Activated T-cell treated with anti-CD3 and anti-CD28 coated beads for 48 hours (primary cell): ENCODE data around the gene TMEM236.
"Not testable (repeated sequence)": the region's sequence is repeated elsewhere in the genome, so short reads cannot be mapped to it uniquely, and the experiment has no call there.

Source experiments
- DNase-seq: peaks from one replicate; pipeline ENCODE4 v3.0.0-alpha.2; 2020; ENCODE audit warnings: low read depth

Gene TMEM236

GRCh38 chr10:17751781-17752445 is at the start of gene TMEM236:
Gene TMEM236, plus strand, starts transcription at chr10:17752201. Its CDS starts 95 bp downstream, at chr10:17752296.
- no peak for DNase-seq

- no peak for DNase-seq
Observed at GRCh38 chr10:17703706-17704105, 48.3 kb upstream of the TMEM236 start.

GRCh38 chr10:17708821-17709220 is 43.2 kb upstream of the TMEM236 start:
- no peak for DNase-seq

GRCh38 chr10:17709492-17709891 is 42.5 kb upstream of the TMEM236 start:
- DNase-seq: no peak

- DNase-seq: no peak
Observed at GRCh38 chr10:17710181-17710580, 41.8 kb upstream of the TMEM236 start.

GRCh38 chr10:17712053-17712452 is 39.9 kb upstream of the TMEM236 start:
- no peak for DNase-seq

GRCh38 chr10:17712717-17713471 is 39.1 kb upstream of the TMEM236 start:
- no peak for DNase-seq

GRCh38 chr10:17713758-17714157 is 38.2 kb upstream of the TMEM236 start:
- no peak for DNase-seq

- DNase-seq: no peak
Observed at GRCh38 chr10:17716161-17716560, 35.8 kb upstream of the TMEM236 start.

GRCh38 chr10:17722317-17723014 is 29.5 kb upstream of the TMEM236 start:
- not testable (repeated sequence) for DNase-seq

- no peak for DNase-seq
Observed at GRCh38 chr10:17725703-17726102, 26.3 kb upstream of the TMEM236 start.

- no peak for DNase-seq
Observed at GRCh38 chr10:17729630-17730029, 22.4 kb upstream of the TMEM236 start.

- no peak for DNase-seq
Observed at GRCh38 chr10:17730667-17731066, 21.3 kb upstream of the TMEM236 start.

GRCh38 chr10:17731331-17732020 is 20.5 kb upstream of the TMEM236 start:
- no peak for DNase-seq

GRCh38 chr10:17733620-17734019 is 18.4 kb upstream of the TMEM236 start:
- no peak for DNase-seq

- no peak for DNase-seq
Observed at GRCh38 chr10:17734432-17735080, 17.4 kb upstream of the TMEM236 start.

- DNase-seq: no peak
Observed at GRCh38 chr10:17735166-17735941, 16.6 kb upstream of the TMEM236 start.

- DNase-seq: no peak
Observed at GRCh38 chr10:17736223-17736622, 15.8 kb upstream of the TMEM236 start.

- no peak for DNase-seq
Observed at GRCh38 chr10:17737027-17737965, 14.7 kb upstream of the TMEM236 start.

- no peak for DNase-seq
Observed at GRCh38 chr10:17740668-17741067, 11.3 kb upstream of the TMEM236 start.
